Neural crest cell (in vitro differentiated cells): ENCODE measurements around the gene DPYSL4. TPM values are rescaled to one million over a fixed set of nuclear protein-coding genes. Genes with fewer than 3 reads are reported as not detected.

Experiments used
- DNase-seq: peaks from one replicate; pipeline ENCODE4 v3.0.0; 2021; ENCODE audit warnings: low read depth, mixed read lengths, low spot score
- H3K27ac Mint-ChIP-seq: one replicate; pipeline ENCODE4 v1.8.0; 2021; ENCODE audit warnings: mild to moderate bottlenecking, mixed read lengths; ENCODE audit not compliant: unreplicated experiment
- H3K27me3 Mint-ChIP-seq: 2 replicates; pipeline ENCODE4 v1.8.0; 2021; ENCODE audit warnings: low read depth, mild to moderate bottlenecking, mixed read lengths
- H3K36me3 Mint-ChIP-seq: 2 replicates; pipeline ENCODE4 v1.8.0; 2021; ENCODE audit warnings: low read depth, mild to moderate bottlenecking, mixed read lengths
- H3K4me1 Mint-ChIP-seq: 2 replicates; pipeline ENCODE4 v1.8.0; 2021; ENCODE audit warnings: mixed read lengths
- H3K4me3 Mint-ChIP-seq: one replicate; pipeline ENCODE4 v1.8.0; 2021; ENCODE audit warnings: mild to moderate bottlenecking, mixed read lengths
- H3K9me3 Mint-ChIP-seq: 2 replicates; pipeline ENCODE4 v1.8.0; 2021; ENCODE audit warnings: mixed read lengths
- total RNA-seq: library from RNA; stranded (reverse); gene quantifications from 2 replicates; pipeline ENCODE4 v1.2.1, GENCODE V29; 2021
- TF ChIP-seq, protein P1 (sequence below): fragments of 200-600 bp; sonication (generic); conservative IDR thresholded peaks from 2 replicates; pipeline ENCODE4 v1.5.0; 2021; ENCODE audit warnings: antibody characterized with exemption, mild to moderate bottlenecking

The DPYSL4 gene
- total RNA-seq, 1 donor from 2014 or later, result 155 TPM

DNA sequence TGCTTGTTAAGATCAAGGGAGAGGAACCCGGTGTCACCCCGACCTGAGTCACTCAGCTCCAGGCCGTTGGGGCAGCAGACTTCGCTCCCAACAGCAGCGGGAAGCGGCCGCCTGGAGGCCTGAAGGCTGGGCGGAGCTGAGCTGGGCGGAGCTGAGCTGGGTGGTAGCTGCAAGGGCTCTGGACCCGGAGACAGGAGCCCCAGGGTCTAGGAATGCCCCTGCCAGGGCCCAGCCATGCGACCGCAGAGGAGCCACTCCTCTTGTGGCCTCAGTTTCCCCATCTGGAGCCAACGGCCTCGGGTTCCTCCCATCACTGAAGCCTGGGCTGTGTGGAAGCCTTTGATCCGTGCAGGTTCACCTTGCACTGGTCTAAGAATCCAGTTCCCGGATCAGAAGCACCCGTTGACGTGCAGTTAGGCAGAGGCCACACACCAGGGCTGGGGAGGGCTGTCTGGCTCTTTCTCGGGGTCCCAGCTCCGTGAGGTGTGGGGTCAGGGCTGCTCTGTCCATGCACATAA, 21.9 kb upstream of the DPYSL4 start:
- DNase-seq, result no peak
- H3K4me3 Mint-ChIP-seq, result no peak overlapping the region
- H3K27ac Mint-ChIP-seq, result no peak overlapping the region
- H3K9me3 Mint-ChIP-seq, result no peaks in the 10 kb centered on the region
- peaks cover 4% of the 10 kb centered on the region for H3K27me3 Mint-ChIP-seq
- TF ChIP-seq, protein P1, sequence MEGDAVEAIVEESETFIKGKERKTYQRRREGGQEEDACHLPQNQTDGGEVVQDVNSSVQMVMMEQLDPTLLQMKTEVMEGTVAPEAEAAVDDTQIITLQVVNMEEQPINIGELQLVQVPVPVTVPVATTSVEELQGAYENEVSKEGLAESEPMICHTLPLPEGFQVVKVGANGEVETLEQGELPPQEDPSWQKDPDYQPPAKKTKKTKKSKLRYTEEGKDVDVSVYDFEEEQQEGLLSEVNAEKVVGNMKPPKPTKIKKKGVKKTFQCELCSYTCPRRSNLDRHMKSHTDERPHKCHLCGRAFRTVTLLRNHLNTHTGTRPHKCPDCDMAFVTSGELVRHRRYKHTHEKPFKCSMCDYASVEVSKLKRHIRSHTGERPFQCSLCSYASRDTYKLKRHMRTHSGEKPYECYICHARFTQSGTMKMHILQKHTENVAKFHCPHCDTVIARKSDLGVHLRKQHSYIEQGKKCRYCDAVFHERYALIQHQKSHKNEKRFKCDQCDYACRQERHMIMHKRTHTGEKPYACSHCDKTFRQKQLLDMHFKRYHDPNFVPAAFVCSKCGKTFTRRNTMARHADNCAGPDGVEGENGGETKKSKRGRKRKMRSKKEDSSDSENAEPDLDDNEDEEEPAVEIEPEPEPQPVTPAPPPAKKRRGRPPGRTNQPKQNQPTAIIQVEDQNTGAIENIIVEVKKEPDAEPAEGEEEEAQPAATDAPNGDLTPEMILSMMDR, result no peak
- peaks cover 12% of the 10 kb centered on the region for H3K4me1 Mint-ChIP-seq
- no peaks in the 10 kb centered on the region for H3K36me3 Mint-ChIP-seq

DNA sequence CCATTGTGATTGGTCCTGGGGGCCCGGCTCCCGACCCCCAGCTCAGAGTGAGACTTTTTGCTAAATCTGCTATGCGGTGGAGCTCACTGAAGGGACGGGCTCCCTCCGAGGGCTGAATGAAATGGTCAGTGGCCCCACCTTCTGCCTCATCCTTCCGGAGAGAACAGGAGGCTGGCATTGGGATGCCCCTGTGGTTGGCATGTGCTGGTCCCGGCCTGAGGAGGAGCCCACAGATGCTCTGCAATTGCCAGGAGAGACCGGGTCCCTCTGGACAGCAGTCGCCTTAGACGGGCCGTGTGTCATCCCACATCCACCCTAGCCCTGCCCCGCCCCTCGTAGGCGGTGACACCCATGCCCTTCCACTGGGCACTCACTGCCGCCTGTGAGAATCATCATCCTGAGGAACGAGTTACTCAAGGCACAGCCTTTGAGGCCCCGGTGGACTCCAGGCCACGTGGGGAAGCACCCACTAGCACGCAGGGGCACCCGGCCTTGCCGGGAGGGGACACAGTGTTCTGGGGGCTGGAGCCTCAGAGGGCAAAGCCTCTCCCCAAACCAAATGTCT, 21.2 kb upstream of the DPYSL4 start:
- DNase-seq, result no peak
- Mint-ChIP-seq H3K4me3 (no peak overlapping the region), H3K27me3 (peaks cover 4% of the 10 kb centered on the region), H3K36me3 (no peaks in the 10 kb centered on the region), H3K4me1 (peaks cover 12% of the 10 kb centered on the region), H3K9me3 (no peaks in the 10 kb centered on the region), H3K27ac (no peak overlapping the region)
- TF ChIP-seq, protein P1, result no peak

DNA sequence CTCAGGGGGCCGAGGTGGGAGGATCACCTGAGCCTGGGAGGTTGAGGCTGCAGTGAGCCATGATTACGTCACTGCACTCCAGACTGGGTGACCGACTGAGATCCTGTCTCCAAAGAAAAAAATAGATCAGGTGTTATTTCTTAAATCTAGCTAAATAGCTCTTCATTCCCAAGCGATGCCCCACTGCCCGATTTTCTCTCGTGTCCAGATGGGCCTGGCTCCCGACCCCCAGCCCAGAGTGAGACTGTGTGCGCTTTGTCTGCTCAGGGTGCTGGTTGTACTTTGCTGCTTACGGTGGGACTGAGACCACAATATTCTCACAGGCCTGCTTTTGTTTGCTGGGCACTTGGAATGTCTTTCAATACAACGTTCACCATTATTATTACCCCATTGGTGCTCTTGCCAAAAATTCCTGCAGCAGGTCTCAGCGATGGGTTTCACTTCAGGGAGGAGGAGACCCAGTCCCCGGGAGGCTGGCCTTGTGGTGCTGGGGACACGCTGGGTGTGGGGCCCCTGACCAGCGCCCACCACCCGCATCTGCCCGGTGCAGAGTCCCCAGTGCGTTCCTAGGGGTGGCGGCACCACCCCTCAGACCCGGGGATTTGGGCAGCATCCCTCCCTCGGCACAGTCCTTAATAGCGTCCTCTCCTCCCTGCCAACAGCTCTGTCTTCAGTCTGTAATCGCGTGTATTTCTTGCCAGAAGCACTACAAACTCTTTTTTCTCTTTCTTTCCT, 20.4 kb upstream of the DPYSL4 start:
- no peaks in the 10 kb centered on the region for H3K9me3 Mint-ChIP-seq
- no peak overlapping the region for H3K4me3 Mint-ChIP-seq
- no peaks in the 10 kb centered on the region for H3K36me3 Mint-ChIP-seq

DNA sequence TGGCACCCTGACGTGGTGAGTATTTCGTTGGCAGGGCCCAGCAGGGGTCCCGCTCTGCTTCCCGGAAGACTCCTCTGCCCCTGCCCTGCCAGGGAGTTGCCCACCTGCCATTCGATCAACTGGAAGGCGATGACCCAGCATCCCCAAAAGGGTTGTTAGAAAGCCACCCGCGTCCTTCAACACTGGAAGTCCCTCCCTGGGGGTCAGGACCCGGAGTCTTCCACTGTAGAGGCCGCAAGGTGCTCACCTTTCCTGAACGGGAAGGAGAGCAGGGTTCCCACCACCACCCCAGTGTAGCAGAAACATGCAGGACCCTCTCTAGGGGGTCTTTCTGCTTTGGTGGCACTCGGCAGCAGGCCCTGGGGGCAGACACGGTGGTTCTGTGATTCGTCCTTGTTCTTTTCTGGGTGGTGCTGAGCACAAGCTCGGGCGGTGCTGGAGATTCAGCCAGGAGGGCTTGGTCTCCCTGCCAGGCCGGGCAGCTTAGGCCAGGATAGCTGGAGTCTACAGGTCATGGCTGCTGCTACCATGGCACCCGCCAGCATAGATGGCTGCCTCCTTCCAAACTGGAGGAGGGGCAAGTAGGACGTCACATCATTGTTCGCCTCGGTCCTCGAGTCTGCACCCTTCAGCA, 19.6 kb upstream of the DPYSL4 start:
- Mint-ChIP-seq H3K36me3 (no peaks in the 10 kb centered on the region), H3K4me1 (peaks cover 8% of the 10 kb centered on the region), H3K4me3 (no peak overlapping the region), H3K27me3 (peaks cover 10% of the 10 kb centered on the region), H3K9me3 (no peaks in the 10 kb centered on the region), H3K27ac (no peak overlapping the region)
- DNase-seq, result no peak
- TF ChIP-seq, protein P1, result no peak

More for the DNA sequence above, 20.4 kb upstream of the DPYSL4 start:
- peaks cover 12% of the 10 kb centered on the region for H3K4me1 Mint-ChIP-seq
- peaks cover 10% of the 10 kb centered on the region for H3K27me3 Mint-ChIP-seq
- TF ChIP-seq, protein P1, result no peak
- no peak overlapping the region for H3K27ac Mint-ChIP-seq
- DNase-seq, result no peak

DNA sequence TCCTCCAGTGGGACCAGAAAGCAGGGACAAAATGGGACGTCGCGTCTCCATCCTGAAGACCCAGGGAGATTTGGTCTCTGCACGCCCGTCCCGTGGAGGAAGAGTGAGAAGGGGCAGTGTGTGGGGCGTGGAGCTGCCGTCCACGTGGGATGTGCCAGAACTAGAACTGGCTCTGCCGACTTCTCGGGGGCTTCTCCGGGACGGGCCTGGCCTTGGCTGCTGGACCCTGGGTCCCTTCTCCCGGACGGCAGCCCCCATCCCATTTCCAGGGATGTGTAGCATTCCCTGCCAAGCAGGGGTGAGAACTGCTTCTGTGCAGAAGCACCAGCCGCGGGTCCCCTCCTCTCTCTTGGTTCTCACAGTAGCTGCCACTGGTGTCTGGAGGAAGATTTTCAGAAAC, 18.8 kb upstream of the DPYSL4 start:
- no peak for DNase-seq
- TF ChIP-seq, protein P1, result no peak
- peaks cover 12% of the 10 kb centered on the region for H3K27me3 Mint-ChIP-seq
- H3K4me1 Mint-ChIP-seq, result peaks cover 4% of the 10 kb centered on the region
- H3K9me3 Mint-ChIP-seq, result no peaks in the 10 kb centered on the region
- no peak overlapping the region for H3K27ac Mint-ChIP-seq
- H3K36me3 Mint-ChIP-seq, result no peaks in the 10 kb centered on the region
- no peak overlapping the region for H3K4me3 Mint-ChIP-seq
